A549 (cell line): Measurements from ENCODE around the gene MPPE1. TPM values are rescaled to one million over a fixed set of nuclear protein-coding genes. Genes with fewer than 3 reads are reported as not detected.

Experiments
- ATAC-seq, 2 experiments: fragments of 200-7000 bp in 1 of 2; fragments of >200 bp in 1 of 2; cut with Nextera tagmentation in 1 of 2; cut with Tn5 transposase in 1 of 2; 3 replicates each; pipeline versions ENCODE4 v1.8.0 to v1.9.1; 2018 to 2020; ENCODE audit warnings: mild to moderate bottlenecking in 1 of 2, moderate library complexity in 1 of 2
- CTCF ChIA-PET: fragments of 300-600 bp; sonication (Branson Sonifier 250); formaldehyde crosslinking; extraction: SDS; loops from one replicate; lab custom pipeline; 2021; ENCODE audit warnings: antibody characterized with exemption, inconsistent platforms; lab: Yijun Ruan, JAX
- POLR2A ChIA-PET: fragments of 350-600 bp; formaldehyde crosslinking; extraction: SDS; loops from one replicate; lab custom pipeline; 2021; ENCODE audit warnings: antibody characterized with exemption, inconsistent platforms; lab: Yijun Ruan, JAX
- DNase-seq, 2 experiments: peaks; one replicate each; pipeline versions ENCODE4 v3.0.0 to v3.0.0-alpha.2; 2011 to 2016; ENCODE audit warnings: low read depth in 1 of 2, low spot score in 1 of 2
- FAIRE-seq: peaks from 2 replicates; lab custom pipeline; 2011; peaks lifted over from hg19 to GRCh38; lab: Jason Lieb, UNC
- H3K27ac ChIP-seq, 2 experiments: fragments of >200 bp; sonication (Bioruptor Twin); formaldehyde crosslinking; 3 replicates each; pipeline ENCODE4 v1.5.1; 2016 to 2017
- H3K4me1 ChIP-seq: fragments of >200 bp; sonication (Bioruptor Twin); formaldehyde crosslinking; 3 replicates; pipeline ENCODE4 v1.6.1; 2016
- H3K4me2 ChIP-seq: fragments of >200 bp; sonication (Bioruptor Twin); formaldehyde crosslinking; 3 replicates; pipeline ENCODE4 v1.6.1; 2016
- H3K4me3 ChIP-seq: fragments of >200 bp; sonication (Bioruptor Twin); formaldehyde crosslinking; 3 replicates; pipeline ENCODE4 v1.5.1; 2016
- H3K9me3 ChIP-seq: fragments of >200 bp; sonication (Bioruptor Twin); formaldehyde crosslinking; 3 replicates; pipeline ENCODE4 v1.6.1; 2016
- BHLHE40 ChIP-seq: IDR thresholded peaks from 2 replicates; pipeline ENCODE4 v1.6.1; 2012; ENCODE audit warnings: low read depth, low read length, inconsistent platforms
- CBX2 ChIP-seq: fragments of 200-600 bp; sonication (generic); IDR thresholded peaks from 2 replicates; pipeline ENCODE4 v1.6.1; 2016; ENCODE audit warnings: low read depth, mild to moderate bottlenecking, borderline replicate concordance
- CBX8 ChIP-seq: fragments of 200-600 bp; sonication (generic); IDR thresholded peaks from 2 replicates; pipeline ENCODE4 v1.6.1; 2016
- CEBPB ChIP-seq, 2 experiments: fragments of >200 bp in 1 of 2; sonication (Bioruptor Twin) in 1 of 2; formaldehyde crosslinking in 1 of 2; IDR thresholded peaks; 2 replicates each; pipeline ENCODE4 v1.6.1; 2012 to 2016
- CHD4 ChIP-seq: fragments of 200-600 bp; sonication (generic); IDR thresholded peaks from 2 replicates; pipeline ENCODE4 v1.6.1; 2016; ENCODE audit warnings: antibody characterized with exemption, mild to moderate bottlenecking, borderline replicate concordance
- EHF ChIP-seq: fragments of 250-450 bp; sonication (Bioruptor Pico); IDR thresholded peaks from 2 replicates; pipeline ENCODE4 v1.5.0; 2020; ENCODE audit warnings: mild to moderate bottlenecking
- EHMT2 ChIP-seq: fragments of 200-600 bp; sonication (generic); IDR thresholded peaks from 2 replicates; pipeline ENCODE4 v1.6.1; 2016; ENCODE audit warnings: antibody characterized with exemption, low read depth, mild to moderate bottlenecking, moderate library complexity
- EP300 ChIP-seq, 2 experiments: fragments of >200 bp; sonication (Bioruptor Twin); formaldehyde crosslinking; IDR thresholded peaks; 2 replicates in 1 of 2; 3 replicates in 1 of 2; pipeline ENCODE4 v1.6.1; 2016 to 2017
- ESRRA ChIP-seq: fragments of 150-350 bp; IDR thresholded peaks from 2 replicates; pipeline ENCODE4 v1.6.1; 2014; ENCODE audit warnings: mild to moderate bottlenecking, low read length, borderline replicate concordance
- FOSL2 ChIP-seq, 2 experiments: fragments of 450-650 bp in 1 of 2; fragments of >200 bp in 1 of 2; sonication (Bioruptor Twin) in 1 of 2; formaldehyde crosslinking; IDR thresholded peaks; 2 replicates each; pipeline versions ENCODE4 v1.5.0 to v1.6.1; 2016 to 2020; ENCODE audit warnings: mild to moderate bottlenecking in 1 of 2, moderate library complexity in 1 of 2
- FOXS1 ChIP-seq: fragments of 250-450 bp; sonication (Bioruptor Pico); IDR thresholded peaks from 2 replicates; pipeline ENCODE4 v1.5.0; 2020; ENCODE audit warnings: mild to moderate bottlenecking, moderate library complexity
- HEYL ChIP-seq: fragments of 250-450 bp; sonication (Bioruptor Pico); IDR thresholded peaks from 2 replicates; pipeline ENCODE4 v1.8.0; 2021; ENCODE audit warnings: mild to moderate bottlenecking, moderate library complexity
- HOXA7 ChIP-seq: fragments of 250-450 bp; sonication (Bioruptor Pico); IDR thresholded peaks from 2 replicates; pipeline ENCODE4 v1.5.0; 2020; ENCODE audit warnings: mild to moderate bottlenecking, moderate library complexity
- HOXB5 ChIP-seq: fragments of 250-450 bp; sonication (Bioruptor Pico); IDR thresholded peaks from 2 replicates; pipeline ENCODE4 v1.5.0; 2020; ENCODE audit warnings: mild to moderate bottlenecking, moderate library complexity
- JUNB ChIP-seq: fragments of >200 bp; sonication (Bioruptor Twin); formaldehyde crosslinking; IDR thresholded peaks from 2 replicates; pipeline ENCODE4 v1.6.1; 2016
- KDM1A ChIP-seq: fragments of 200-600 bp; sonication (generic); IDR thresholded peaks from 2 replicates; pipeline ENCODE4 v1.6.1; 2016; ENCODE audit warnings: low read depth, mild to moderate bottlenecking
- MAFK ChIP-seq: fragments of 450-650 bp; IDR thresholded peaks from 2 replicates; pipeline ENCODE4 v1.6.1; 2014; ENCODE audit not compliant: partially characterized antibody
- MAZ ChIP-seq: fragments of 150-350 bp; IDR thresholded peaks from 2 replicates; pipeline ENCODE4 v1.6.1; 2014; ENCODE audit warnings: antibody characterized with exemption, low read depth, low read length, borderline replicate concordance
- NPAS2 ChIP-seq: fragments of 250-450 bp; sonication (Bioruptor Pico); IDR thresholded peaks from 2 replicates; pipeline ENCODE4 v1.8.0; 2022; ENCODE audit warnings: mild to moderate bottlenecking, moderate library complexity, borderline replicate concordance
- POLR2A ChIP-seq: IDR thresholded peaks from 2 replicates; pipeline ENCODE4 v1.6.1; 2012; ENCODE audit warnings: mild to moderate bottlenecking, low read length
- POLR2AphosphoS2 ChIP-seq: conservative IDR thresholded peaks from 2 replicates; pipeline ENCODE4 v1.6.1; 2012; ENCODE audit warnings: low read length, improper control_type of control experiment, inconsistent platforms
- RARB ChIP-seq: fragments of 250-450 bp; sonication (Bioruptor Pico); IDR thresholded peaks from 2 replicates; pipeline ENCODE4 v1.8.0; 2021; ENCODE audit warnings: mild to moderate bottlenecking, moderate library complexity
- RNF2 ChIP-seq: fragments of 200-600 bp; sonication (generic); IDR thresholded peaks from 2 replicates; pipeline ENCODE4 v1.6.1; 2016; ENCODE audit warnings: low read depth, mild to moderate bottlenecking, antibody characterized with exemption, moderate library complexity, borderline replicate concordance
- TP53 ChIP-seq: fragments of 250-450 bp; sonication (Bioruptor Pico); IDR thresholded peaks from 2 replicates; pipeline ENCODE4 v1.5.0; 2021; ENCODE audit warnings: mild to moderate bottlenecking, moderate library complexity
- ZFP36 ChIP-seq: fragments of 450-650 bp; IDR thresholded peaks from 2 replicates; pipeline ENCODE4 v1.6.1; 2014; ENCODE audit warnings: borderline replicate concordance; ENCODE audit not compliant: partially characterized antibody
- ZNF302 ChIP-seq: fragments of 250-450 bp; sonication (Bioruptor Pico); IDR thresholded peaks from 2 replicates; pipeline ENCODE4 v1.9.0; 2021; ENCODE audit warnings: inconsistent platforms, mild to moderate bottlenecking, moderate library complexity
- WGBS: methylation state at CpG from one replicate; pipeline ENCODE4 v1.1.6; 2017; ENCODE audit errors: missing lambda C conversion rate; 5-methylcytosine and 5-hydroxymethylcytosine counted together
- polyA plus RNA-seq, 4 experiments: library from polyadenylated mRNA; depleted of rRNA in 3 of 4; stranded (reverse); fragments of >200 nt; fragmentation: RNase III in 1 of 4; extraction: RNeasy Plus Mini Kit Qiagen cat#74134 plus additional on column Dnase treatment in 1 of 4; gene quantifications; 2 replicates in 3 of 4; 3 replicates in 1 of 4; pipeline ENCODE4 v1.2.3, GENCODE V29; 2011 to 2017
- TF ChIP-seq, protein P1 (sequence below): fragments of >200 bp; sonication (Bioruptor Twin); formaldehyde crosslinking; IDR thresholded peaks from 3 replicates; pipeline ENCODE4 v1.5.1; 2016

The MPPE1 gene
- polyA plus RNA-seq, 2 of the 4 experiments (the other 2 are of a cell fraction): 20.4 to 26.4 TPM

DNA sequence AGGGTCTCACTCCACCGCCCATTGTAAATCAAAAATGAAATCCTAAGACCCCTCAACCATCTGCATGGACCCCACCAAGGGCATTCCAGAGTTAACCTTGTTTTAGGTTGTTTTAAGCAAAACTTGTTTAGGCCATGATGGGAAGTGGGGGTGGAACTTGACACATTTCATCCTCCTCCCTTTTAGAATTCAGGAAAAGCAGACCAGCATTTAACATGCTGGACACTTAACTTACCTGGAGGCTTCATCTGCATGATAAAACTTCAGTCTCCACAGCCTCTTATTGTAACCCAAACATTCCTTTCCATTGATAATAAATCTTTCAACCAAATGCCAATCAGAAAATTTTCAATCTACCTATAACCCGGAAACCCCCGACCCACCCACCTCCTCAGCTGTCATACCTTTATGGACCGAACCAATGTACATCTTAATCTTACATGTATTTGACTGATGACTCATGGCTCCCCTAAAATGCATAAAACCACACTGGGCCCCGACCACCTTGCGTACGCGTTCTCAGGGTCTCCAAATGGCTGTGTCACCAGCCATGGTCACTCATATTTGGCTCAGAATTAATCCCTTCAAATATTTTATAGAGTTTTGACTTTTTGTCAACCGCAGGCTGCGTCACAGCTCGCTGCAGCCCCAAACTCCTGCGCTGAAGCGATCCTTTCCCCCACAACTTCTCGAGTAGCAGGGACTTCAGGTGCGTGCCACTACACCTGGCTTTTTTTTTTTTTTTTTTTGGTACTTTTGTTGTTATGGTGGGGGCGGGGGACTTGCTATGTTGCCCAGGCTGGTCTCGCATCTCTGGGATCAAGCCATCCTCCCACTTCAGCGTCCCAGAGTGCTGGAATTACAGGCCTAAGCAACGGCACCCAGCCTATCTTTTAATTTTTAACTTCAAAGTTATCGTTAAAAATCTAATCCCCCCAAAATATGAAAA is 917 bp downstream of the MPPE1 start:
- POLR2A ChIA-PET: no interaction called here
- no peak for FAIRE-seq
- CTCF ChIA-PET: no interaction called here

DNA sequence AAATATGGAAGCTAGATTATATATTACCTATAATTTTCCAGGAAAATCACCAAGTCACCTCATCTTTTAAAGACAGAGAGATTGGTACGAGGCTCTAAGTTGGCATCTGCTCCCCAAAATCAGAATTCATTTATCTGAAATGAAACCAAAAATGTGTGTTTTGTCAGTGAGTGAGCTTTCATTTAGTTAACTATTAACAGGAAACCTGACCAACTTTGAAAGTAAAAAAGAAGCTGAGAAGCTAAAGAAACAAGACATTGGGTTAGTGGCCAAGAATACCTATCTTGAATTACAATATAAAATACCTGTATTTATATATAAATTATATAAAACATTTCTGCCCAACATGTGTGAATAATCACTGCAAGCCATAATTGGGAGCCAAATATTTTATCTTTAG is 1.9 kb downstream of the MPPE1 start:
- POLR2A ChIA-PET: no interaction called here
- Histone ChIP-seq H3K9me3 (no peaks in the 10 kb centered on the region), H3K4me2 (peak overlapping the region; percentile 37), H3K4me3 (no peak overlapping the region), H3K27ac (0 out of 6 replicates have a peak overlapping the region, but pooled peaks of 1 of the 2 experiments have one; percentile 18), H3K4me1 (peaks cover 28% of the 10 kb centered on the region)
- TF ChIP-seq CBX8 (no peak), ZFP36 (no peak), HOXA7 (CRISPR knock-in tag) (no peak), KDM1A (no peak)
- WGBS: 90% methylated on average over 1 of the region's 1 CpG
- CTCF ChIA-PET: interaction anchor here (0.9 kb wide), 1 partner anchor 89 kb away, joined by 3 read pairs; no protein-coding TSS in a partner anchor
- DNase-seq (no peak), ATAC-seq (no peak), FAIRE-seq (no peak)

More for the DNA sequence above, 917 bp downstream of the MPPE1 start:
- DNase-seq (no peak), ATAC-seq (no peak)
- Histone ChIP-seq H3K4me3 (peak overlapping the region; percentile 50), H3K9me3 (no peaks in the 10 kb centered on the region), H3K4me1 (peaks cover 28% of the 10 kb centered on the region), H3K4me2 (peak overlapping the region; percentile 69), H3K27ac (peak overlapping the region; percentile 82 to 98)
- WGBS: 68% methylated on average over 20 of the region's 20 CpGs
- TF ChIP-seq BHLHE40 (no peak), JUNB (no peak), HOXB5 (CRISPR knock-in tag) (no peak), POLR2A (no peak), POLR2AphosphoS2 (no peak), CBX2 (no peak), EP300 (IDR thresholded peaks at IDR 0.05) (no peak), CEBPB (IDR thresholded peaks at IDR 0.05) (no peak), TP53 (no peak), FOXS1 (CRISPR knock-in tag) (no peak), FOSL2 (IDR thresholded peaks at IDR 0.05) (no peak), FOSL2 (CRISPR knock-in tag; IDR thresholded peaks at IDR 0.05) (no peak), NPAS2 (CRISPR knock-in tag) (no peak), HEYL (CRISPR knock-in tag) (no peak), CBX8 (no peak), ESRRA (no peak), MAFK (no peak), CHD4 (no peak)
- TF ChIP-seq, protein P1, sequence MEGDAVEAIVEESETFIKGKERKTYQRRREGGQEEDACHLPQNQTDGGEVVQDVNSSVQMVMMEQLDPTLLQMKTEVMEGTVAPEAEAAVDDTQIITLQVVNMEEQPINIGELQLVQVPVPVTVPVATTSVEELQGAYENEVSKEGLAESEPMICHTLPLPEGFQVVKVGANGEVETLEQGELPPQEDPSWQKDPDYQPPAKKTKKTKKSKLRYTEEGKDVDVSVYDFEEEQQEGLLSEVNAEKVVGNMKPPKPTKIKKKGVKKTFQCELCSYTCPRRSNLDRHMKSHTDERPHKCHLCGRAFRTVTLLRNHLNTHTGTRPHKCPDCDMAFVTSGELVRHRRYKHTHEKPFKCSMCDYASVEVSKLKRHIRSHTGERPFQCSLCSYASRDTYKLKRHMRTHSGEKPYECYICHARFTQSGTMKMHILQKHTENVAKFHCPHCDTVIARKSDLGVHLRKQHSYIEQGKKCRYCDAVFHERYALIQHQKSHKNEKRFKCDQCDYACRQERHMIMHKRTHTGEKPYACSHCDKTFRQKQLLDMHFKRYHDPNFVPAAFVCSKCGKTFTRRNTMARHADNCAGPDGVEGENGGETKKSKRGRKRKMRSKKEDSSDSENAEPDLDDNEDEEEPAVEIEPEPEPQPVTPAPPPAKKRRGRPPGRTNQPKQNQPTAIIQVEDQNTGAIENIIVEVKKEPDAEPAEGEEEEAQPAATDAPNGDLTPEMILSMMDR: no peak

DNA sequence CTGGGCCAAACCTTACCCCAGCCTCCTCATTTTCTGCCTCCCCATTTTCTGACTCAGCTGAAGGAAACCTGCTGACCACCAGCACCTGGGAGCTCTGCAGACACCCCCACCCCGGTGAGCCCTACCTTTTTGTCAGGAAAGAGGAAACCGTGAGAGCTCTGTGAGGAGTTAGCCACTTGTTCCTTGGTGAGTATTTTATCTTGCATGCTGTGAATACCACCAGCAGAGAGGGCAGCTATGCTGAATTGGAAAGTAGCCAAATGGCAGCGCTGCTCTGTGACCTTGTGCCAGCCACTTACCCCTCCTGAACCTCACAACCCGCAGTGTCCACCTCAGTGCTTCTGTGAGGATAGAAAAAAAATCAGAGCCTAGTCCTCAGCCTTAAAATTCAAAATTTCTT is 2.5 kb downstream of the MPPE1 start:
- H3K27ac ChIP-seq: peak overlapping the region in 1 of 2 experiments; percentile 18; a peak in 1 of 6 replicates
- WGBS: 74% methylated on average over 4 of the region's 4 CpGs
- DNase-seq: no peak
- TF ChIP-seq RARB (CRISPR knock-in tag) (no peak), ZNF302 (CRISPR knock-in tag) (no peak), RNF2 (no peak), EHMT2 (no peak), TP53 (no peak), MAZ (no peak), EHF (CRISPR knock-in tag) (no peak)
- TF ChIP-seq, all 56 proteins: peak for 0
- H3K4me3 ChIP-seq: no peak overlapping the region
- ChIA-PET POLR2A (no interaction called here), CTCF (interaction anchor here (0.9 kb wide), 1 partner anchor 90 kb away, joined by 3 read pairs; no protein-coding TSS in a partner anchor)
- ATAC-seq (no peak), FAIRE-seq (no peak)
- no peaks in the 10 kb centered on the region for H3K9me3 ChIP-seq
- no peak overlapping the region for H3K4me2 ChIP-seq
- peaks cover 28% of the 10 kb centered on the region for H3K4me1 ChIP-seq
